ENCODE results near the gene KSR1. TPM values are rescaled to one million over a fixed set of nuclear protein-coding genes. Genes with fewer than 3 reads are reported as not detected.

KSR1 gene
- total and polyA plus RNA-seq, 2 donors (not counting 1 experiment from before 2014, with no cell fraction given) = 5.3 to 10.1 TPM

DNA sequence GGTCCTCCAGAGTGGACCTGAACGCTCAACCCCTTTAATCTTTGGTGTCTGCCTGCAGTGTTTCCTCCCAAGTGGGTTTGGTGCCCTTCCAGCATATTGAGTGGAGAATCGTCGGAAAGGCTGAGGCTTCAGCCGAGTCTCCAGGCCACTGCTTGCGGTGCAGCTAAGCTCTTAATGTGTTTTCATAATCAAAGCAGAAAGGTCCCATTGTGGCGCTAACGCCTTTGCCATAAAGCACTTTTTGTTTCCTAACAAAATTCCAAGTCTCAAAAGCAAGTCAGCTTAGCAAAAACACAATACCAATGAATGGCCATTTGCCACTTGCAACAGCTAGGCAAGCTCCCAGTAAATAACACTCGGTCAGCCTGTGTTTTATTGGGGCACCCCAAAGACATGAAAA is 57.6 kb downstream of the KSR1 start:
- Histone ChIP-seq H3K36me3 (ENCODE audit: control insufficient read depth, insufficient read depth, low read length) (no peaks in the 10 kb centered on the region), H4K20me1 (ENCODE audit: control insufficient read depth, extremely low read depth, insufficient read depth, low read length) (no peaks in the 10 kb centered on the region), H3K27ac (ENCODE audit: insufficient read depth, low read length) (no peak overlapping the region), H3K4me3 (replicated peaks in 1 of 4; ENCODE audit: control extremely low read depth in 1 of 4, insufficient read depth in 1 of 4, low read depth in 3 of 4, low read length in 4 of 4) (no peak overlapping the region), H3K79me2 (ENCODE audit: control insufficient read depth, insufficient read depth, low read length) (no peaks in the 10 kb centered on the region), H3K4me2 (ENCODE audit: extremely low read depth, insufficient read depth, low read length) (no peak overlapping the region), H2AFZ (ENCODE audit: low read length) (no peak overlapping the region), H3K4me1 (ENCODE audit: control insufficient read depth, extremely low read depth, insufficient read depth, low read length) (no peaks in the 10 kb centered on the region), H3K27me3 (ENCODE audit: control insufficient read depth, insufficient read depth, low read length) (no peaks in the 10 kb centered on the region), H3K9ac (ENCODE audit: insufficient read depth, low read length) (no peak overlapping the region), H3K9me3 (ENCODE audit: control insufficient read depth, insufficient read depth, low read depth, low read length) (no peaks in the 10 kb centered on the region)
- no peak for DNase-seq (ENCODE audit: low read depth in 2 of 2)
- TF ChIP-seq, protein P1, sequence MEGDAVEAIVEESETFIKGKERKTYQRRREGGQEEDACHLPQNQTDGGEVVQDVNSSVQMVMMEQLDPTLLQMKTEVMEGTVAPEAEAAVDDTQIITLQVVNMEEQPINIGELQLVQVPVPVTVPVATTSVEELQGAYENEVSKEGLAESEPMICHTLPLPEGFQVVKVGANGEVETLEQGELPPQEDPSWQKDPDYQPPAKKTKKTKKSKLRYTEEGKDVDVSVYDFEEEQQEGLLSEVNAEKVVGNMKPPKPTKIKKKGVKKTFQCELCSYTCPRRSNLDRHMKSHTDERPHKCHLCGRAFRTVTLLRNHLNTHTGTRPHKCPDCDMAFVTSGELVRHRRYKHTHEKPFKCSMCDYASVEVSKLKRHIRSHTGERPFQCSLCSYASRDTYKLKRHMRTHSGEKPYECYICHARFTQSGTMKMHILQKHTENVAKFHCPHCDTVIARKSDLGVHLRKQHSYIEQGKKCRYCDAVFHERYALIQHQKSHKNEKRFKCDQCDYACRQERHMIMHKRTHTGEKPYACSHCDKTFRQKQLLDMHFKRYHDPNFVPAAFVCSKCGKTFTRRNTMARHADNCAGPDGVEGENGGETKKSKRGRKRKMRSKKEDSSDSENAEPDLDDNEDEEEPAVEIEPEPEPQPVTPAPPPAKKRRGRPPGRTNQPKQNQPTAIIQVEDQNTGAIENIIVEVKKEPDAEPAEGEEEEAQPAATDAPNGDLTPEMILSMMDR (conservative IDR thresholded peaks at IDR 0.05 in 1 of 2, IDR thresholded peaks at IDR 0.05 in 1 of 2; ENCODE audit: low read depth in 1 of 2, low read length in 2 of 2) = no peak
- no peak for TF ChIP-seq EZH2 (IDR thresholded peaks at IDR 0.05; ENCODE audit: low read length, missing control alignments)

DNA sequence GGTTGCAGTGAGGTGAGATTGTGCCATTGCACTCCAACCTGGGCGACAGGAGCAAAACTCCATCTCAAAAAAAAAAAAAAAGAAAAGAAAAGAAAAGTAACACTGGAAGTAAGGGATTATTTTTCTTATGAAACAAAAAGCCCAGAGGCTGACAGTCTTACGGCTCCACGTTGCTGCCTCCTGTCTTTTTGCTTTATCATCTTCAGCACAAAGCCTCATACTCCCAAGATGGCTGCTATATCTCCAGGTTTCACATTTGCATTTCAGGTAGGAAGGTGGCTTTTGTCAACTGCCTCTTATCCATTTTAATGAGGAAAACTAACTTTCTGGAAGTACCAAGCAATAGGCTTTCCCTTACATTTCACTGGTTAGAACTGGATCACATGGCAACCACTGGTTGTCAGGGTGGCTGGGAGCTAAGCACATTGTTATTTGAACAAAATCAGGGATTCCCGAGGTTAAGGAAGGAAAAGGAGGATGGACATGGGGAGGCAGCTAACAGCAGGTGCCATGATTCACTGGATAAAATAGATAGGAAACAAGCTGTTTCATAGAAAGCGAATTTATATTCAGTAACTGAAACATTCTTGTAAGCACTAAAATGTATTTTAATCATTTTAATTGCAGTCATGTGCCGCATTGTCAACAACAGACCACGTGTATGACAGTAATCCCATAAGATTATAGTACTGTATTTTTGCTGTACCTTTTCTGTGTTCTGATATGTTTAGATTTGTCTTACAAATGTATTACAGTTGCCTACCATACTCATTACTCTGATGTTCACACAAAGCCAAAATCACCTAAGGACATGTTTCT is 58.6 kb downstream of the KSR1 start:
- no peaks in the 10 kb centered on the region for H3K79me2 ChIP-seq (ENCODE audit: control insufficient read depth, insufficient read depth, low read length)
- no peaks in the 10 kb centered on the region for H3K4me1 ChIP-seq (ENCODE audit: control insufficient read depth, extremely low read depth, insufficient read depth, low read length)
- no peak for DNase-seq (ENCODE audit: low read depth in 2 of 2)
- no peak overlapping the region for H3K27ac ChIP-seq (ENCODE audit: insufficient read depth, low read length)
- no peak overlapping the region for H2AFZ ChIP-seq (ENCODE audit: low read length)
- no peaks in the 10 kb centered on the region for H3K27me3 ChIP-seq (ENCODE audit: control insufficient read depth, insufficient read depth, low read length)
- no peak overlapping the region for H3K4me3 ChIP-seq (replicated peaks in 1 of 4; ENCODE audit: control extremely low read depth in 1 of 4, insufficient read depth in 1 of 4, low read depth in 3 of 4, low read length in 4 of 4)
- no peak overlapping the region for H3K4me2 ChIP-seq (ENCODE audit: extremely low read depth, insufficient read depth, low read length)
- no peaks in the 10 kb centered on the region for H4K20me1 ChIP-seq (ENCODE audit: control insufficient read depth, extremely low read depth, insufficient read depth, low read length)
- no peak for TF ChIP-seq EZH2 (IDR thresholded peaks at IDR 0.05; ENCODE audit: low read length, missing control alignments)
- H3K36me3 ChIP-seq (ENCODE audit: control insufficient read depth, insufficient read depth, low read length) = no peaks in the 10 kb centered on the region
- H3K9ac ChIP-seq (ENCODE audit: insufficient read depth, low read length) = no peak overlapping the region
- no peaks in the 10 kb centered on the region for H3K9me3 ChIP-seq (ENCODE audit: control insufficient read depth, insufficient read depth, low read depth, low read length)

DNA sequence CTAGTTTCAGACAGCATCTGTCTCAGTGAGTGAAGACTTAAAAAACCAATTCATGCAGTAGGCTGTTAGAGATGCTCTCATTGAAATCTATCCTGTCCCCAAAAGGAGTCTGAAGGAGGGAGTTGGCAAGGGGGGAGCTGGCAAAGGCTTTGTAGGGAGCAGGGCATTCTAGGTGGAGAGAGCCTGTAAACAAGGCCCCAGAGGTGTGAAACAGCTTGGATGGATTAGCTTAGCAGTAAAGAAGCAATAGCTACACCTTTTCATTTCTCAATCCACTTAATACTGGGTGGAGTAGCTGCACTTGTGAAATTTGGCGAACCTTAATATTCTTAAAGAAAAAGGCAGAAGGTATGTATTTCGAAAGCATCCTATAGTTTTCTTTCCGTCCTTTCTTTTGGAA is 61.8 kb downstream of the KSR1 start:
- Histone ChIP-seq H3K4me1 (ENCODE audit: control insufficient read depth, extremely low read depth, insufficient read depth, low read length) (no peaks in the 10 kb centered on the region), H3K4me3 (replicated peaks in 1 of 4; ENCODE audit: control extremely low read depth in 1 of 4, insufficient read depth in 1 of 4, low read depth in 3 of 4, low read length in 4 of 4) (no peak overlapping the region), H3K36me3 (ENCODE audit: control insufficient read depth, insufficient read depth, low read length) (no peaks in the 10 kb centered on the region), H3K79me2 (ENCODE audit: control insufficient read depth, insufficient read depth, low read length) (no peaks in the 10 kb centered on the region), H3K4me2 (ENCODE audit: extremely low read depth, insufficient read depth, low read length) (no peak overlapping the region), H2AFZ (ENCODE audit: low read length) (no peak overlapping the region), H4K20me1 (ENCODE audit: control insufficient read depth, extremely low read depth, insufficient read depth, low read length) (no peaks in the 10 kb centered on the region), H3K27ac (ENCODE audit: insufficient read depth, low read length) (no peak overlapping the region), H3K9ac (ENCODE audit: insufficient read depth, low read length) (no peak overlapping the region), H3K27me3 (ENCODE audit: control insufficient read depth, insufficient read depth, low read length) (no peaks in the 10 kb centered on the region), H3K9me3 (ENCODE audit: control insufficient read depth, insufficient read depth, low read depth, low read length) (no peaks in the 10 kb centered on the region)
- DNase-seq (ENCODE audit: low read depth in 2 of 2) = no peak
- TF ChIP-seq, protein P1 (conservative IDR thresholded peaks at IDR 0.05 in 1 of 2, IDR thresholded peaks at IDR 0.05 in 1 of 2; ENCODE audit: low read depth in 1 of 2, low read length in 2 of 2) = no peak
- TF ChIP-seq EZH2 (IDR thresholded peaks at IDR 0.05; ENCODE audit: low read length, missing control alignments) = no peak
